ENCODE data around the gene MBTPS2.
A peak's percentile ranks its signal among the peaks of the same experiment; 100 is the strongest.

Gene MBTPS2

GRCh38 chrX:21798677-21799219, 40.7 kb upstream of the MBTPS2 start (continued):
- TF ChIP-seq ZFHX2 (tag by site-specific recombination; conservative IDR thresholded peaks at IDR 0.05) (peak; percentile 86), ZNF473 (tag by site-specific recombination; IDR thresholded peaks at IDR 0.05) (no peak), ZNF114 (tag by site-specific recombination; IDR thresholded peaks at IDR 0.05) (no peak), CTCF (tag by site-specific recombination; IDR thresholded peaks at IDR 0.05) (no peak), ZNF16 (tag by site-specific recombination; IDR thresholded peaks at IDR 0.05; ENCODE audit: low read depth) (no peak), ZNF211 (tag by site-specific recombination; IDR thresholded peaks at IDR 0.05; ENCODE audit: low read depth) (no peak), ZNF26 (tag by site-specific recombination; IDR thresholded peaks at IDR 0.05) (no peak), ZNF596 (tag by site-specific recombination; IDR thresholded peaks at IDR 0.05) (no peak), ZNF416 (tag by site-specific recombination; IDR thresholded peaks at IDR 0.05) (no peak), ZBTB20 (tag by site-specific recombination; IDR thresholded peaks at IDR 0.05) (0 out of 2 replicates have a peak, but pooled peaks have one; percentile 30), ZNF639 (tag by site-specific recombination; IDR thresholded peaks at IDR 0.05) (no peak), ZNF843 (tag by site-specific recombination; IDR thresholded peaks at IDR 0.05) (peak; percentile 21; the same call in 1 of the 2 replicates), ZFP37 (tag by site-specific recombination; IDR thresholded peaks at IDR 0.05) (no peak), ZNF561 (tag by site-specific recombination; IDR thresholded peaks at IDR 0.05; ENCODE audit: borderline replicate concordance) (no peak), SCRT1 (tag by site-specific recombination; IDR thresholded peaks at IDR 0.05; ENCODE audit: borderline replicate concordance) (no peak), ZSCAN23 (tag by site-specific recombination; IDR thresholded peaks at IDR 0.05) (no peak), HOXC10 (CRISPR knock-in tag; IDR thresholded peaks at IDR 0.05) (no peak), ZNF274 (IDR thresholded peaks at IDR 0.05; ENCODE audit: low read length) (no peak), ZNF274 (tag by site-specific recombination; IDR thresholded peaks at IDR 0.05; ENCODE audit: borderline replicate concordance) (no peak), ZNF530 (tag by site-specific recombination; IDR thresholded peaks at IDR 0.05; ENCODE audit: low read depth) (no peak), MZF1 (tag by site-specific recombination; IDR thresholded peaks at IDR 0.05; ENCODE audit: borderline replicate concordance) (no peak), ZNF701 (tag by site-specific recombination; IDR thresholded peaks at IDR 0.05) (no peak), ZNF560 (tag by site-specific recombination; IDR thresholded peaks at IDR 0.05; ENCODE audit: borderline replicate concordance) (no peak), ZBTB6 (tag by site-specific recombination; IDR thresholded peaks at IDR 0.05) (no peak)
- TF ChIP-seq, protein P1, sequence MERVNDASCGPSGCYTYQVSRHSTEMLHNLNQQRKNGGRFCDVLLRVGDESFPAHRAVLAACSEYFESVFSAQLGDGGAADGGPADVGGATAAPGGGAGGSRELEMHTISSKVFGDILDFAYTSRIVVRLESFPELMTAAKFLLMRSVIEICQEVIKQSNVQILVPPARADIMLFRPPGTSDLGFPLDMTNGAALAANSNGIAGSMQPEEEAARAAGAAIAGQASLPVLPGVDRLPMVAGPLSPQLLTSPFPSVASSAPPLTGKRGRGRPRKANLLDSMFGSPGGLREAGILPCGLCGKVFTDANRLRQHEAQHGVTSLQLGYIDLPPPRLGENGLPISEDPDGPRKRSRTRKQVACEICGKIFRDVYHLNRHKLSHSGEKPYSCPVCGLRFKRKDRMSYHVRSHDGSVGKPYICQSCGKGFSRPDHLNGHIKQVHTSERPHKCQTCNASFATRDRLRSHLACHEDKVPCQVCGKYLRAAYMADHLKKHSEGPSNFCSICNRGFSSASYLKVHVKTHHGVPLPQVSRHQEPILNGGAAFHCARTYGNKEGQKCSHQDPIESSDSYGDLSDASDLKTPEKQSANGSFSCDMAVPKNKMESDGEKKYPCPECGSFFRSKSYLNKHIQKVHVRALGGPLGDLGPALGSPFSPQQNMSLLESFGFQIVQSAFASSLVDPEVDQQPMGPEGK (tag by site-specific recombination; IDR thresholded peaks at IDR 0.05): 0 out of 2 replicates have a peak, but pooled peaks have one; percentile 35
- TF ChIP-seq, protein P2, sequence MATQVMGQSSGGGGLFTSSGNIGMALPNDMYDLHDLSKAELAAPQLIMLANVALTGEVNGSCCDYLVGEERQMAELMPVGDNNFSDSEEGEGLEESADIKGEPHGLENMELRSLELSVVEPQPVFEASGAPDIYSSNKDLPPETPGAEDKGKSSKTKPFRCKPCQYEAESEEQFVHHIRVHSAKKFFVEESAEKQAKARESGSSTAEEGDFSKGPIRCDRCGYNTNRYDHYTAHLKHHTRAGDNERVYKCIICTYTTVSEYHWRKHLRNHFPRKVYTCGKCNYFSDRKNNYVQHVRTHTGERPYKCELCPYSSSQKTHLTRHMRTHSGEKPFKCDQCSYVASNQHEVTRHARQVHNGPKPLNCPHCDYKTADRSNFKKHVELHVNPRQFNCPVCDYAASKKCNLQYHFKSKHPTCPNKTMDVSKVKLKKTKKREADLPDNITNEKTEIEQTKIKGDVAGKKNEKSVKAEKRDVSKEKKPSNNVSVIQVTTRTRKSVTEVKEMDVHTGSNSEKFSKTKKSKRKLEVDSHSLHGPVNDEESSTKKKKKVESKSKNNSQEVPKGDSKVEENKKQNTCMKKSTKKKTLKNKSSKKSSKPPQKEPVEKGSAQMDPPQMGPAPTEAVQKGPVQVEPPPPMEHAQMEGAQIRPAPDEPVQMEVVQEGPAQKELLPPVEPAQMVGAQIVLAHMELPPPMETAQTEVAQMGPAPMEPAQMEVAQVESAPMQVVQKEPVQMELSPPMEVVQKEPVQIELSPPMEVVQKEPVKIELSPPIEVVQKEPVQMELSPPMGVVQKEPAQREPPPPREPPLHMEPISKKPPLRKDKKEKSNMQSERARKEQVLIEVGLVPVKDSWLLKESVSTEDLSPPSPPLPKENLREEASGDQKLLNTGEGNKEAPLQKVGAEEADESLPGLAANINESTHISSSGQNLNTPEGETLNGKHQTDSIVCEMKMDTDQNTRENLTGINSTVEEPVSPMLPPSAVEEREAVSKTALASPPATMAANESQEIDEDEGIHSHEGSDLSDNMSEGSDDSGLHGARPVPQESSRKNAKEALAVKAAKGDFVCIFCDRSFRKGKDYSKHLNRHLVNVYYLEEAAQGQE (tag by site-specific recombination; IDR thresholded peaks at IDR 0.05): peak; percentile 75
- TF ChIP-seq, protein P3, sequence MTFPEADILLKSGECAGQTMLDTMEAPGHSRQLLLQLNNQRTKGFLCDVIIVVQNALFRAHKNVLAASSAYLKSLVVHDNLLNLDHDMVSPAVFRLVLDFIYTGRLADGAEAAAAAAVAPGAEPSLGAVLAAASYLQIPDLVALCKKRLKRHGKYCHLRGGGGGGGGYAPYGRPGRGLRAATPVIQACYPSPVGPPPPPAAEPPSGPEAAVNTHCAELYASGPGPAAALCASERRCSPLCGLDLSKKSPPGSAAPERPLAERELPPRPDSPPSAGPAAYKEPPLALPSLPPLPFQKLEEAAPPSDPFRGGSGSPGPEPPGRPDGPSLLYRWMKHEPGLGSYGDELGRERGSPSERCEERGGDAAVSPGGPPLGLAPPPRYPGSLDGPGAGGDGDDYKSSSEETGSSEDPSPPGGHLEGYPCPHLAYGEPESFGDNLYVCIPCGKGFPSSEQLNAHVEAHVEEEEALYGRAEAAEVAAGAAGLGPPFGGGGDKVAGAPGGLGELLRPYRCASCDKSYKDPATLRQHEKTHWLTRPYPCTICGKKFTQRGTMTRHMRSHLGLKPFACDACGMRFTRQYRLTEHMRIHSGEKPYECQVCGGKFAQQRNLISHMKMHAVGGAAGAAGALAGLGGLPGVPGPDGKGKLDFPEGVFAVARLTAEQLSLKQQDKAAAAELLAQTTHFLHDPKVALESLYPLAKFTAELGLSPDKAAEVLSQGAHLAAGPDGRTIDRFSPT (tag by site-specific recombination; IDR thresholded peaks at IDR 0.05): 0 out of 2 replicates have a peak, but pooled peaks have one; percentile 29
